Liver (tissue), 9 donors: ENCODE data around the gene GRK5. TPM values are rescaled to one million over a fixed set of nuclear protein-coding genes. Genes with fewer than 3 reads are reported as not detected.

Source experiments
- DNase-seq: peaks from one replicate; pipeline ENCODE4 v3.0.0-alpha.2; 2017; ENCODE audit warnings: low spot score
- H3K27ac ChIP-seq, 2 donors: one replicate each; pipeline ENCODE4 v1.7.0; 2013; ENCODE audit warnings: inconsistent platforms in 2 of 2, low read length in 2 of 2, control low read depth in 1 of 2, low read depth in 1 of 2, mild to moderate bottlenecking in 1 of 2
- H3K27me3 ChIP-seq, 4 donors: one replicate each; pipeline versions ENCODE4 v1.6.1 to v1.7.0; 2013; ENCODE audit warnings: low read length in 3 of 4, inconsistent platforms in 1 of 4, mild to moderate bottlenecking in 1 of 4, moderate library complexity in 1 of 4; ENCODE audit not compliant: control insufficient read depth in 4 of 4, insufficient read depth in 4 of 4
- H3K36me3 ChIP-seq, 4 donors: one replicate each; pipeline versions ENCODE4 v1.6.1 to v1.7.0; 2013; ENCODE audit warnings: low read length in 3 of 4, mild to moderate bottlenecking in 3 of 4, low read depth in 1 of 4, moderate library complexity in 1 of 4; ENCODE audit not compliant: control insufficient read depth in 4 of 4, insufficient read depth in 3 of 4
- H3K4me1 ChIP-seq, 4 donors: one replicate each; pipeline versions ENCODE4 v1.6.1 to v1.7.0; 2013; ENCODE audit warnings: low read length in 3 of 4, mild to moderate bottlenecking in 3 of 4, moderate library complexity in 1 of 4; ENCODE audit not compliant: control insufficient read depth in 4 of 4, insufficient read depth in 4 of 4
- H3K4me3 ChIP-seq, 3 donors: one replicate each; pipeline versions ENCODE4 v1.6.1 to v1.7.0; 2013; ENCODE audit warnings: low read length in 3 of 3, control low read depth in 1 of 3, low read depth in 1 of 3, mild to moderate bottlenecking in 1 of 3
- H3K9ac ChIP-seq, 2 donors: one replicate each; pipeline ENCODE4 v1.7.0; 2013; ENCODE audit warnings: low read length in 2 of 2, mild to moderate bottlenecking in 2 of 2, moderate library complexity in 2 of 2, control low read depth in 1 of 2, low read depth in 1 of 2
- H3K9me3 ChIP-seq, 4 donors: one replicate each; pipeline versions ENCODE4 v1.6.1 to v1.7.0; 2013; ENCODE audit warnings: low read length in 3 of 4; ENCODE audit not compliant: control insufficient read depth in 4 of 4
- ATF3 ChIP-seq: IDR thresholded peaks from 2 replicates; pipeline ENCODE4 v1.6.1; 2016; ENCODE audit warnings: antibody characterized with exemption
- EGR1 ChIP-seq, 2 donors: IDR thresholded peaks; 2 replicates each; pipeline ENCODE4 v1.6.1; 2016 to 2018; ENCODE audit warnings: antibody characterized with exemption in 2 of 2, low read depth in 2 of 2
- FOXA1 ChIP-seq: IDR thresholded peaks from 2 replicates; pipeline ENCODE4 v1.6.1; 2016; ENCODE audit warnings: antibody characterized with exemption
- FOXA2 ChIP-seq: IDR thresholded peaks from 2 replicates; pipeline ENCODE4 v1.6.1; 2016; ENCODE audit warnings: antibody characterized with exemption
- GABPA ChIP-seq, 2 donors: IDR thresholded peaks in 1 of 2; conservative IDR thresholded peaks in 1 of 2; 2 replicates each; pipeline ENCODE4 v1.6.1; 2016; ENCODE audit warnings: antibody characterized with exemption in 2 of 2, mild to moderate bottlenecking in 1 of 2, moderate library complexity in 1 of 2
- HNF4A ChIP-seq, 2 donors: conservative IDR thresholded peaks; 2 replicates each; pipeline ENCODE4 v1.6.1; 2016; ENCODE audit warnings: antibody characterized with exemption in 2 of 2, mild to moderate bottlenecking in 2 of 2
- HNF4G ChIP-seq: IDR thresholded peaks from 2 replicates; pipeline ENCODE4 v1.6.1; 2016; ENCODE audit warnings: antibody characterized with exemption
- JUND ChIP-seq, 2 donors: IDR thresholded peaks; 2 replicates each; pipeline ENCODE4 v1.6.1; 2016; ENCODE audit warnings: antibody characterized with exemption in 2 of 2
- NR2F2 ChIP-seq: IDR thresholded peaks from 2 replicates; pipeline ENCODE4 v1.6.1; 2016; ENCODE audit warnings: antibody characterized with exemption
- RAD21 ChIP-seq, 2 donors: IDR thresholded peaks; 2 replicates each; pipeline ENCODE4 v1.6.1; 2016; ENCODE audit warnings: antibody characterized with exemption in 2 of 2, mild to moderate bottlenecking in 2 of 2
- REST ChIP-seq: IDR thresholded peaks from 2 replicates; pipeline ENCODE4 v1.6.1; 2016; ENCODE audit warnings: antibody characterized with exemption, mild to moderate bottlenecking
- RXRA ChIP-seq, 2 donors: IDR thresholded peaks; 2 replicates each; pipeline ENCODE4 v1.6.1; 2017 to 2018; ENCODE audit warnings: antibody characterized with exemption in 2 of 2, mild to moderate bottlenecking in 1 of 2
- SP1 ChIP-seq: IDR thresholded peaks from 2 replicates; pipeline ENCODE4 v1.6.1; 2018; ENCODE audit warnings: antibody characterized with exemption, mild to moderate bottlenecking
- TAF1 ChIP-seq: conservative IDR thresholded peaks from 2 replicates; pipeline ENCODE4 v1.6.1; 2016; ENCODE audit warnings: antibody characterized with exemption, mild to moderate bottlenecking
- YY1 ChIP-seq: IDR thresholded peaks from 2 replicates; pipeline ENCODE4 v1.6.1; 2016; ENCODE audit warnings: antibody characterized with exemption, mild to moderate bottlenecking
- ZBTB33 ChIP-seq: IDR thresholded peaks from 2 replicates; pipeline ENCODE4 v1.6.1; 2016; ENCODE audit warnings: antibody characterized with exemption
- WGBS: extraction: QIAGEN DNeasy Blood & Tissue Kit; methylation state at CpG from one replicate; pipeline ENCODE4 v1.1.7; 2013; 5-methylcytosine and 5-hydroxymethylcytosine counted together
- polyA plus RNA-seq, 2 donors: library from polyadenylated mRNA; stranded (reverse) in 1 of 2; unstranded in 1 of 2; fragments of 200-250 nt in 1 of 2; fragments of >200 nt in 1 of 2; fragmentation: Nextera tagmentation in 1 of 2; extraction: Ambion mirVana in 1 of 2; gene quantifications; one replicate each; pipeline versions ENCODE4 v1.2.1 to v1.2.3, GENCODE V29; 2013 to 2015
- total RNA-seq, 2 donors: library from RNA; depleted of rRNA; stranded (reverse); fragments of >200 nt; gene quantifications; one replicate each; pipeline ENCODE4 v1.2.3, GENCODE V29; 2014
- TF ChIP-seq, protein P1 (sequence below): IDR thresholded peaks from 2 replicates; pipeline ENCODE4 v1.6.1; 2016; ENCODE audit warnings: antibody characterized with exemption
- TF ChIP-seq, protein P2 (sequence below): fragments of 150-350 bp; IDR thresholded peaks from 2 replicates; pipeline ENCODE4 v1.5.1; 2017; ENCODE audit warnings: improper control_type of control experiment, low read depth, low read length; ENCODE audit not compliant: missing input control
- donor health status: healthy.
- donor health status: healthy.
- donor health status: healthy.
- donor health status: healthy.
- donor health status: healthy.

GRK5 gene
- total and polyA plus RNA-seq, 4 donors: 2.1 to 6.6 (median 5.1) TPM

DNA sequence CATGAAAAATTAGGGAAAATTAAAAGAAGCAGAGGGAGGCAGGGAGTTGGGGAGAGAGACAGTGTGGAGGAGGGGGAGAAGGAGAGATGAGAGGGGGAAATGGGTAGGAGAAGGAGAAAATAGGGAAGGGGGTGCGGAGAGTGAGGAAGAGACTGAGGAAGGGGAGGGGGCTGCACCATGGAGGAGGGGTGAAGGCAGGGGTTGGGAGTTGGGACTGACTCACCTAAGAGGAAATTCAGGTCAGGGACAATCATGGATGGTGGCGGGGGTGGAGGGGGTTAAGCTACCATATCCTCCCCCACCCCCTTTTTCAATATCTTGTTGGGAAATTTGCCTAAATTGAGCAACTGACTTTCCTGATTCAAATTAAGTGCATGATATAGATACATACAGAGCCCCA lies 8.0 kb downstream of the GRK5 start:
- no peak for TF ChIP-seq RXRA (IDR thresholded peaks at IDR 0.05)
- no peak for TF ChIP-seq HNF4G
- TF ChIP-seq TAF1: no peak
- TF ChIP-seq, protein P1, sequence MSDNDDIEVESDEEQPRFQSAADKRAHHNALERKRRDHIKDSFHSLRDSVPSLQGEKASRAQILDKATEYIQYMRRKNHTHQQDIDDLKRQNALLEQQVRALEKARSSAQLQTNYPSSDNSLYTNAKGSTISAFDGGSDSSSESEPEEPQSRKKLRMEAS: no peak
- TF ChIP-seq, protein P2, sequence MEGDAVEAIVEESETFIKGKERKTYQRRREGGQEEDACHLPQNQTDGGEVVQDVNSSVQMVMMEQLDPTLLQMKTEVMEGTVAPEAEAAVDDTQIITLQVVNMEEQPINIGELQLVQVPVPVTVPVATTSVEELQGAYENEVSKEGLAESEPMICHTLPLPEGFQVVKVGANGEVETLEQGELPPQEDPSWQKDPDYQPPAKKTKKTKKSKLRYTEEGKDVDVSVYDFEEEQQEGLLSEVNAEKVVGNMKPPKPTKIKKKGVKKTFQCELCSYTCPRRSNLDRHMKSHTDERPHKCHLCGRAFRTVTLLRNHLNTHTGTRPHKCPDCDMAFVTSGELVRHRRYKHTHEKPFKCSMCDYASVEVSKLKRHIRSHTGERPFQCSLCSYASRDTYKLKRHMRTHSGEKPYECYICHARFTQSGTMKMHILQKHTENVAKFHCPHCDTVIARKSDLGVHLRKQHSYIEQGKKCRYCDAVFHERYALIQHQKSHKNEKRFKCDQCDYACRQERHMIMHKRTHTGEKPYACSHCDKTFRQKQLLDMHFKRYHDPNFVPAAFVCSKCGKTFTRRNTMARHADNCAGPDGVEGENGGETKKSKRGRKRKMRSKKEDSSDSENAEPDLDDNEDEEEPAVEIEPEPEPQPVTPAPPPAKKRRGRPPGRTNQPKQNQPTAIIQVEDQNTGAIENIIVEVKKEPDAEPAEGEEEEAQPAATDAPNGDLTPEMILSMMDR: no peak
- TF ChIP-seq FOXA1: no peak
- TF ChIP-seq SP1: no peak
- no peak for TF ChIP-seq ZBTB33
- TF ChIP-seq NR2F2: no peak
- TF ChIP-seq FOXA2: no peak
- TF ChIP-seq HNF4A (conservative IDR thresholded peaks at IDR 0.05): no peak
- TF ChIP-seq JUND (IDR thresholded peaks at IDR 0.05): no peak
- TF ChIP-seq ATF3: no peak
- TF ChIP-seq REST: no peak
- no peak for TF ChIP-seq GABPA (IDR thresholded peaks at IDR 0.05 in 1 of 2, conservative IDR thresholded peaks at IDR 0.05 in 1 of 2)
- no peak for TF ChIP-seq EGR1 (IDR thresholded peaks at IDR 0.05; ENCODE audit: low read depth in 2 of 2)
- TF ChIP-seq YY1: no peak
- no peak for TF ChIP-seq RAD21 (IDR thresholded peaks at IDR 0.05)
- Histone ChIP-seq H3K9ac (no peak overlapping the region), H3K36me3 (peaks cover 0 to 2% (median 0%) of the 10 kb centered on the region in 4 donors), H3K9me3 (no peaks in the 10 kb centered on the region), H3K27ac (no peak overlapping the region), H3K4me1 (peaks cover 0 to 15% (median 8%) of the 10 kb centered on the region in 4 donors), H3K4me3 (no peak overlapping the region), H3K27me3 (no peaks in the 10 kb centered on the region)
- DNase-seq: no peak
- WGBS: 88% methylated on average over 2 of the region's 2 CpGs
